GM19452 (cell line): Measurements from ENCODE around the gene SPATA9.
A peak's percentile ranks its signal among the peaks of the same experiment; 100 is the strongest.
"Not testable (repeated sequence)": the region's sequence is repeated elsewhere in the genome, so short reads cannot be mapped to it uniquely, and the experiment has no call there.

ENCODE experiments used
- ATAC-seq: cut with Tn5 transposase; IDR thresholded peaks from one replicate; pipeline ENCODE4 v1.9.1; 2021; ENCODE audit not compliant: unreplicated experiment

The SPATA9 gene

DNA sequence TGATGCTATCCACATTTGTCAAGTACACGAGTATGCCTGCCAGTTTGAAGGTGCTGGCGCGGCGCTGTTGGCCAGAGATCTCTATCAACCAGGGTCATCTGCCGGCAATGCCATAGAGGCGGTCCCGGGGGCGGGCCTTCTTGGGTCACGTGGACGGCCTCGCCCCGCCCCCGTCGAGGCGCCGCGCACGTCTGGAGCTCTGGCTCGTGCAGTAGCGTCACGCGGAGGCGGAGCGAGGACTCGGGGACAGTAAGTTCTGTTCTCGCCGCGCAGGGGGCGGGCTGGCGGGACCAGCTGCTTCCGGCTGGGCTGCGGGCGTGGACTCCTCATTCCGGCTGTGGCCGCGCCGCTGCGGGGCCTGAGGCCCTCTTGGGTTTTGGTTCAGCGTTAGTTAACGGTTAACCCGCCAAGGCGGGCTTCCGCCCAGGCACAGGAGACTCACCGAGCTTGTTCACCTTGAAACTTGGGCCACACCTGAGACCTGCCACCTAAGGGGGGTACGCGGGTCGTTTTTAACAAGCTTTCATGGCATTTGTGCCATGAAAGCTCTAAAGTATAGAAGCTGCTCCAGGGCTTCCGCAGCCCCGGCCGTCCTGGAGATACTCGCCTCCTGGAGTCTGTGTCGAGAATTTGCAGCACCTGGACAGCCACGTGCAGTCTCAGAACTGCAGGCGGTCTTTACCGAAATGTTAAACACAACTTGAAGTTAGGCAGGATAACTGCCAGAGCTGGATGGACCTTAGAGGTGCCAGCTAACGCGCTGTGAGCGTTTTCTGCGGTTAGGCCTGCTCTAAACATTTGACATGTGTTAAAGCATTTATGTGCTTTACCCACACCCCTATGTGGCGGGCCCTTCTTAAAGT, 36.0 kb downstream of the SPATA9 start, which contains the start of gene RFESD:
Gene RFESD, plus strand, starts transcription at position 209 of the 863 bp plus-strand sequence. CDS start 5,495 bp downstream, outside the sequence.
- ATAC-seq = peak; percentile 98

DNA sequence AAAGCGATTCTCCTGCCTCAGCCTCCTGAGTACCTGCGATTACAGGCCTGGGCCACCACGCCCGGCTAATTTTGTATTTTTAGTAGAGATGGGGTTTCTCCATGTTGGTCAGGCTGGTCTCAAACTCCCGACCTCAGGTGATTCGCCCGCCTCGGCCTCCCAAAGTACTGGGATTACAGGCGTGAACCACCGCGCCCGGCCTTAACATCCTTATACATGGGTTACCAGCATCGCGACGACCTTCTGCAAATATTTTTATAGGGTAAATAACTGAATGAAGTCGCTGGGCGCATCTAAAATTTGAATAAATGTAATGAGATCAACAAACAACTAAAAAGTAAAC, 36.6 kb downstream of the SPATA9 start:
- not testable (repeated sequence) for ATAC-seq

DNA sequence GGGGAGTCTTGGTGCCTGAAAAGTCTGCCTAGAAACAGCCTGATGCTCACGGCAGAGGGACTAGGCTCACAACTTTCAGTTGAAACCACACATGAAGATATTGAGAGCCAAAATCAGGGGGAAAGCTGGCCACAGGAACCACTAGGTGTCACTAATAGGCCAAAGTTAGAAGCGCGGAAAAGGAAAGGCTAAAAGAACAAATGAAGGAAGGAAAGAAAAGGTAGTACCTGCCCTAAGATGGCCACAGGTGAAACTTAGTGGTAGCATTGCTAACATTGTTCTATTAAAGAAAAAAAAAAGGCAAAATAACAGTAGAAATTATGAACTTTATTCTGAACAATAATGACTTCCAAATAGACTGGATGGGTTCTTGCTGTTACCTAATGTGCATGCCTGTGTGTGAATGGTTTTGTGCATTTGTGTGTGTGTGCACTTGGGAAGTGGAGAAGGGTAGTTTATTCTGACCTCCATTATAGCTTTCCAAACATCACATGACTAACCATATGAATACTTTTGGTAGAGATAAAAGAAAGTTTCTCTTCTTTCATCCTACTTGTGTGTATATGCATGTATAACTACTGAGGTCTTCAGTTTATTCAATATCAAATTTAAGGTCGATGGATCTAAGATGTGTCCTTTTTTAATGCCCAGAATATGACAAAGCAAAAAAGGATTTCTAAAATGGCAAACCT, 38.3 kb downstream of the SPATA9 start:
- peak; percentile 24 for ATAC-seq

DNA sequence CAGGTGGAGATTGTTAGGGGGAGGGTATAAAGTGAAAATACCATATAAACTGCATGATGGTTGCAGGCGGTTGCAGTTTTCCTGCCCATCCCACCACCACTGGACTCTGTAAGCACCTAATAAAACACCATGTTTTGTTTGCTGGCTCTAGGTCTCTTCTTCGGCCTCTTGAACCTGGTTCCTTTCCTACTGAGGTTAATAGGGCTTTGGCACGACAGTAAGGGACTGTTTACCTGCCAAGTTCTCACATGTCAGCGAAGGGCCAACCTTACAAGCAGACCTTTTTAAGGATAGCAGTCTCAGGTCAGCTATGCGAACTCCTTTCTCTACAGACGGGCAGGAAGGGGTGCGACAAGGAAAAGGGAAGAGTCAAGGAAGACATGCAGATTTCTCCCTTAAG, 39.6 kb downstream of the SPATA9 start:
- ATAC-seq = no peak

DNA sequence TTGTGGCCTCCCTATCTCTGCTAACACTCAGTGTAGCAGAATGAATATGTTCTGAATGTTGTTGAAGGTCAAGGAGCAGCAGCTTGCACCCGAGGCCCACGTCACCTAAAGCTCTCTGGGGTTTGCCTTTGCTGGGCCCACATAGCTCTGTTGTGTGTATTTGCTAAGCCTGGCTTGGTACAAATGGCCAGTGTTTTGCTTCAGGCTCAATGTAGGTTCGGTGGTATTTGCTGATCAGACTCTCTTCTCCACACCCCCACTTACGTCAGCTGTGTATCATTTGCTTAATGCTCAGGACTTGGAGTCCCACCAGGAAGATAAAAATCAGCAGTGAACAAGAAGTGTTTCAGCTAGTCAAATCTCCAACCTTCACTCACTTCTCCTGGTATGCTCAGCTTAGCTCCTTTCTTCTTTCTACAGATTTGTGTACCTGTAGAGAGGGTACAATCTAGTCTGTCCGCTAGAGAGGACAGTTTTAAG, 41.0 kb downstream of the SPATA9 start:
- no peak for ATAC-seq

DNA sequence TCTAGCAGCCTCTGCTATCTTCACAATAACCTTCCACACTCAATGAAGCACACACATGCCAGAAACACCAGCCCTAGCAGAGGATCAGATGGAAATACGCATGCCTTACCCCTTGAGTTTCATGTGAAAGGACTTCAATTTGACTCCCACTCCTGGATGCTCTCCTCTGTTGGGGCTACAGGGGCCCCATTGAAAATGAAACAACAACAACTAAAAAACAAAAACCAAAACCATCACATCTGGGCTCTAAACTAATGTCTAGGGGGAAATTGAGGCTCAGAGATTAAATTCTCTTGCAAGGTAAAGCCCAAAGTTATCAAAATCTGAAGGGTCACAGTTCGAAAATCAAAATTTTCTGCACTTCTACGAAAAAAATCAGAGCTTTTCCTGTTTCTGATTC, 44.2 kb downstream of the SPATA9 start:
- no peak for ATAC-seq

DNA sequence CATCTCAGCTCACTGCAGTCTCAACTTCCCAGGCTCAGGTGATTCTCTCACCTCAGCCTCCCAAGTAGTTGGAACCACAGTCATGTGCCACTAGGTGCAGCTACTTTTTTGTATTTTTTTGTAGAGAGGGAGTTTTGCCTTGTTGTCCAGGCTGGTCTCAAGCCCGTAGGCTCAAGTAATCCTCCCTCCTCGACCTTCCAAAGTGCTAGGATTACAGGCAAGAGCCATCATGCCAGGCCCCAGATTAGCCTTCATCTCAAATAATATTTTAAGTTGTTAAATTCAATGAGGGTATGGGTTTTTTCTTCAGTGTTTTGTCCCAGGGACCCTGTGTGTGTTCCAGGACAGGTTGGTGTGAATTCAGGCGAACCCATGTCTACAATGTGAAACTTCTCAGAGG, 48.7 kb downstream of the SPATA9 start:
- ATAC-seq = no peak

DNA sequence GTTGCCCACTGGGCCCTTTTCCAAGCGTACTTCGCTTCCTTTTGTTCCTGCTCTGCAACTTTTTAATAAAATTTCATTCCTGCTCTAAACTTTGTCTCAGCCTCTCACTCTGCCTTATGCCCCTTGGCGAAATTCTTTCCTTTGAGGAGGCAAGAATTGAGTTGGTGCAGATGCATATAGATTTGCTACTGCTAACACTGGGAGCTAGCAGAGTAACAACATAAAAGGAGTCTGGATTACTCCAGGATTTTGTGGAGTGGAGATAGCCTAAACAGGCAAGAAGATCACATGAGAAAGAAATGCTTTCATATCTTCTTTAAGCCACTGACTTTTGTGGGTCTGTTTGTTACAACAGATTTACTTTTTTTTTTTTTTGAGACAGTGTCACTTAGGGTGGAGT, 49.1 kb downstream of the SPATA9 start:
- no peak for ATAC-seq

DNA sequence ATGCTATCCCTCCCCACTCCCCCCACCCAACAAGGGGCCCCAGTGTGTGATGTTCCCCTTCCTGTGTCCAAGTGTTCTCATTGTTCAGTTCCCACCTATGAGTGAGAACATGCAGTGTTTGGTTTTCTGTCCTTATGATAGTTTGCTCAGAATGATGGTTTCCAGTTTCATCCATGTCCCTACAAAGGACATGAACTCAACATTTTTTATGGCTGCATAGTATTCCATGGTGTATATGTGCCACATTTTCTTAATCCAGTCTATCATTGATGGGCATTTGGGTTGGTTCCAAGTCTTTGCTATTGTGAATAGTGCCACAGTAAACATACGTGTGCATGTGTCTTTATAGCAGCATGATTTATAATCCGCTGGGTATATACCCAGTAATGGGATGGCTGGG, 49.8 kb downstream of the SPATA9 start:
- not testable (repeated sequence) for ATAC-seq

DNA sequence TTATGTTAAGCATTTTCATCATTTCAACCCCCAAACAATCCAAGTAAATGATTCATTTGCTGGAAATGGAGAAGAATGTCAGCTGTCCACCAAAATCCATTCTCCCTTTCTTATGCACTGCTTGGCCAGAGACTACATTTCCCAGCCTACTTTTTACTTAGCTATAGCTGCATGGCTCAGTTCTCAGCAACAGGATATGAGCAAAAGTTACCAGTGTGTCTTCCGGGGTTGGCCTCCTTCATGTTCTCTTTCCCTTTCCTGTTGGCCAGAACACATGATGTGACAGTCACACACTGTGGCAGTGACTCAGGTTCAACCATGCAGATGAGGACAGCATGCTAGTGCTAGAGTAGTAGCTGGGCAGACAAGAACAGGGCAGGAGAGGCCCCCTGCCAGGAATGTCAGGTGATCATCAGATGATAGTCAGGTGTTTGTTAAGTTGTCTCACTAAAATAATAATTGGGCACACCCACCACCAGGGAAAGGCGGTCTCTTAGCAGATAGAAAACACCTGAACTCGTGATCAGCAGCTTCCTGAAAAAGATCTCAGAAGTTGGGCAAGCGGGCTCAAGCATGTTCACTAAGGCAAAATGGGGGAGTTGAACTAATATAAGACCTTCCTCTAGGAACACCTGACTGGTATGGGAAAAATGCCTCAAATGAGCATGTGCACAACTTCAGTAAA, 50.7 kb downstream of the SPATA9 start:
- ATAC-seq = peak; percentile 96

DNA sequence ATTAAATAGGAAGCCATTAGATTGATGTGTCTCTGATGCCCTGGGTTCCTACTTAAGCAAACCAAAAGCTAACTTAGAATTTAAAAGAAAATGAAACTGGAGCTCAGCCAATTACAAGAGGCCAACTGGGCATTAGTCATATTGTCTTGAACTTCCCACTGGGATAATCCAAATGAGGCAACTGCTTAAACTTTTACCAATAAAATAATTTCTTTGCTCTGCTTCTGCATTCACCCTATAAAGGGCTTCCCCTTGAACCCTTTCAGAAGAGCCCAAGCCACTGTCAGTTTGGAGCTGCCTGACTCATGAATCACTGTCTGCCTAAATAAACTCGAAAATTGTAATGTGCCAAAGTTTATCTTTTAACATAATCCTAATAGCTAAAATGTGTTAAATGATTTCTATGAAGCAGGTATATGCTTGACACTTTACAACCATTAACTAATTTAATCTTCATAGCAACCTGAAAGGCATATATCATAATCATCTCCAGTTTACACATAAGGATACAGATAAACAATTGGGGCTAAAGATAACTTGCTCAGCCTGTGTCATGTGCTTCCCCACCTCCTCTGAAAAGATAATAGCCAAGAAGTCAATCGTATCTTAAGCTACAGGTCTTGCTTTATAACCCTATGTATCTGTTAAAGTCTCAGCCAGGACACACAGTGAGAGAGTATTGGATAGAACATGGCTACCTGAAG, 51.4 kb downstream of the SPATA9 start:
- peak; percentile 15 for ATAC-seq

DNA sequence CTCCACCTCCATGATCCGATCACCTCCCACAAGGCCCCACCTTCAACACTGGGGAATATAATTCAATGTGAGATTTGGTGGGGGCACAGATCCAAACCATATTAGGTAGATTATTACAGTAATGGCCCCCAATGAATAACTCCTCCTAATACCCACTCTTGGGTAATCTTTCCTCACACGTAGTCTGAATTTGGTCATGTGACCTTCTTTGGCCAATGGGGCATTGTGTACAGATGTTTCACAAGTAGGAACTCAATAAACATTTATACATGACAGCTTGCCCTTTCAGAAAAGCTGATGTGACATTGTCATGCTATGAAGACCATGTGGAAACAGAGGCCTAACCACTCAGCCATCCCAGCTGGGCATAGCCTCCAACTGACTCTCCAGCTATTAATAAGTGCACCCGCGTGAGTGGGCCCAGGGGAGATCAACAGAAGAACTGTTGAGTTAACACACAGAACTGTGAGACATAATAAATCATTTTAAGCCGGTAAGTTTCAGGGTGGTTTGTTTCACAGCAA, 52.3 kb downstream of the SPATA9 start:
- ATAC-seq = no peak

DNA sequence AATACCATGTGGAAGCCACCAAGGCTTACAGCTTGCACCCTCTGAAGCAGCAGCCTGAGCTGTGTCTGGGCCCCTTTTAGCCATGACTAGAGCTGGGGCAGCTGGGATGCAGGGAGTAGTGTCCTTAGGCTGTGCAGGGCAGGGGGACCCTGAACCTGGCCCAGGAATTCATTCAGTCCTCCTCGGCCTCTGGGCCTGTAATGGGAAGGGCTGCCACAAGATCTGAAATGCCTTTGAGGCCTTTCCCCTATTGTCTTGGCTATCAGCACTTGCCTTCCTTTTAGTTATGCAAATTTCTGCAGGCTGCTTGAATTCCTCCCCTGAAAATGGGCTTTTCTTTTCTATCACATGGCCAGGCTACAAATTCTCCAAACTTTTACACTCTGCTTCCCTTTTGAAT, 53.9 kb downstream of the SPATA9 start:
- ATAC-seq = no peak

DNA sequence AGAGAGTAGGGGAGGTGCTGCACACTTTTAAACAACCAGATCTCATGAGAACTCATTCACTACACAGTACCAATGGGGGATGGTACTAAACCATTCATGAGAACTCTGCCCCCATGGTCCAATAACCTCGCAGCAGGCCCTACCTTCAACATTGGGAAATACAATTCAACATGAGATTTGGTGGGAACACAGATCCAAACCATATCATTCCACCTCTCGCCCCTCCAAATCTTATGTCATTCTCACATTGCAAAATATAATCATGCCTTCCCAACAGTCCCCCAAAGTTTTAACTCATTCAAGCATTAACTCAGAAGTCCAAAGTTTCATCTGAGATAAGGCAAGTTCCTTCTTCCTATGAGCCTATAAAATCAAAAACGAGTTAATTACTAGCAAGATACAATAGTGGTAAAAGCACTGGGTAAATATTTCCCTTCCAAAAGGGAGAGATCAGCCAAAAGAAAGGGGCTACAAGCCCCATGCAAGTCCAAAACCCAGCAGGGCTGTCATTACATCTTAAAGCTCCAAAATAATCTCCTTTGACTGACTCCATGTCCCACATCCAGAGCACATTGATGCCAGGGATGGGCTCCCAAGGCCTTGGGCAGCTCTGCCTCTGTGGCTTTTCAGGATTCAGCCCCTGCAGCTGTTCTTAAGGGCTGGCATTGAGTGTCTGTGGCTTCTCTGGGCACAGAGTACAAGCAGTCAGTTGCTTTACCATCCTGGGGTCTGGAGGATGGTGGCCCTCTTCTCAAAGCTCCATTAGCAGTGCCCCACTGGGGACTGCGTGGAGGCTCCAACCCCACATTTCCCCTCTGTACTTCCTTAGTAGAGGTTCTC, 54.6 kb downstream of the SPATA9 start:
- ATAC-seq = no peak

DNA sequence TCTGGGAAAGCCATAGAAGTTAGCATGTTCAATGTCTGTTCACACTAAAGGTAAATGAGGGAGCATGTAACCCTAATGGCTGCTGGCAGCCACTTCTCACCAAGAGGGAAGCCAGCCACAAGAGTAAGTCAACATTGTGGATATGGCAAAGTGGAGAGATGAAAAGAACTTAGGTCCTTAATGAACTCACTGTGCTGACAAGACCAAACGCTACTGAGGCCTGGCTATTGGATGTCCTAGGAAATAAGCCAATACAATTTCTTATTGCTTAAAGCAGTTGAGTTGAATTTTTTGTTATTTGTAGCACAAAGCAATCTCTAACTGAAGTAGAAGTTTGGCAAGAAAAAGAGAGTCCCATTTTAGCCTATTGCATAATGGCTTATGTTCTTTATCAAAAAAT, 56.1 kb downstream of the SPATA9 start:
- no peak for ATAC-seq

DNA sequence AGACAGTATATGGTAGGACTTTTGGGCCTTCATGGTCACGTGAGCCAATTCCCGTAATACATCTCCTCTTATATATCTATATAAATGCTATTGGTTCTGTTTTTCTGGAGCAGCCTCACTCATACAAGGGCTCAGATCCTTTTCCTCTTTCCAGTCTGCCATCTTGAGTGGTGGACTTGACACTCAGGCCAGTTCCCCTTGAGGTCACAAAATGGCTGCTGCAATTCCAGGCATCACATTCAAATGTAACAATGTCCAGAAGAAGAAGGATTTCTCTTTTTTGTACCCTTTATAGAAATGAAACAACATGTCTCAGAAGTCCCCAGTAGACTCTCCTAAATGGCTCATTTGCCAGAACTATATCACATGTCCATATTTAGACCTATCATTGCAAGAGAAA, 58.4 kb downstream of the SPATA9 start:
- no peak for ATAC-seq

DNA sequence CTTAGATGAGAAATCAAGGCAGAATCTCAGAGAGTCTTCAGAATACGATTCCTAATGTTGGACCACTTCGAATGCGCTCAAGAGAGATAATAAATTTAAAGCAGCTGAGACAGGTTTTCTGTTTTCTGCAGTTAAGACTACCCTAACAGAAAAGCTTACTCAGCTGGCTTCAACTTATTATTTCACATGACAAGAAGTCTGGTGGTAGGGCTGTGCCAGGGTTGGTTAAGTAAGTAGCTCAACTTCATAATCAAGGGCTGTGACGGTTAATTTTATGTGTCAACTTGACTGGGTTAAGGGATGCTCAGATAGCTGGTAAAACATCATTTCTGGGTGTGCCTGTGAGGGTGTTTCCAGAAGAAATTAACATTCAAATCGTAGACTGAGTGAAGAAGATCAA, 59.1 kb downstream of the SPATA9 start:
- ATAC-seq = no peak

DNA sequence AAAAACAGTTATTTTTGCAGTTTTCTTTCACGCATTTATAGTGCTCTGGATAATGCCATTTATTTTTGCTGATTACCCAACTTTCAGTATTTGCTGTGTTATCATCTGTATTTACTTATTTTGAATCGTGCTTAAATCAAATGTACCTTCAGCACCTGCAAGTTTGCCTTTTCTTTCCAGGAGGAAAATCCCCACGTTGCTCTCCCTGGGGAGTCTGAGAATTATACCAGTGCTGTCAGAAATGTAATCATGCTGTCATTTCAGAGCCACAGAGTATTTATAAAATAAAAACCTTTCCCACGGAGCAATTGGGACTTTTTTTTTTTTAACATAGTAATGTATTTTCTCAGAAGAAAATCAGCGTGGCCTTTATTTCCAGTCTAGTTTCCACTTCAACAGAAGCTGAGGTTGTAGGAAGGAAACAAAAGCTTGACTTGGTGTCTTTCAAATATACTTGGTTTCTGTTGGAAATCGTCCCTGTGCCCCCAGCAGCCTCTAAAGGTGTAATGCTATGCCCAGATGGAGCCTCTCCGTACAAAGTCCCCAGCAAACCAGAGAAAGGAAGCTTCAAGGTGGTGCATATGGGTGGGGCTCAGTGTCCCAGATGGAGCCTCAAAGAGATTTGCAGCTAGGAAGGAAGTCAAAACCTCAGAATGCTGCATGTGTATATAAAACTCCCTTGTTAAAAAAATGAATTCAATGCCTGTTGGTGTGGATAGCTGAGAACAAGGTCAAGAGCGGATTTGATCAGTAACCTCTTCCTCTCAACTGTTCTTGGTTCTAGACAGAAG, 60.8 kb downstream of the SPATA9 start:
- ATAC-seq = no peak
